NT2/D1 (cell line): ENCODE data around the gene CALB2.

Source experiments
- SUZ12 ChIP-seq: IDR thresholded peaks from 2 replicates; pipeline ENCODE4 v1.6.1; 2011; ENCODE audit not compliant: insufficient read length, insufficient read depth; ENCODE audit errors: extremely low read depth
- ZNF274 ChIP-seq: IDR thresholded peaks from 2 replicates; pipeline ENCODE4 v1.6.1; 2011; ENCODE audit warnings: mild to moderate bottlenecking, low read depth, low read length

DNA sequence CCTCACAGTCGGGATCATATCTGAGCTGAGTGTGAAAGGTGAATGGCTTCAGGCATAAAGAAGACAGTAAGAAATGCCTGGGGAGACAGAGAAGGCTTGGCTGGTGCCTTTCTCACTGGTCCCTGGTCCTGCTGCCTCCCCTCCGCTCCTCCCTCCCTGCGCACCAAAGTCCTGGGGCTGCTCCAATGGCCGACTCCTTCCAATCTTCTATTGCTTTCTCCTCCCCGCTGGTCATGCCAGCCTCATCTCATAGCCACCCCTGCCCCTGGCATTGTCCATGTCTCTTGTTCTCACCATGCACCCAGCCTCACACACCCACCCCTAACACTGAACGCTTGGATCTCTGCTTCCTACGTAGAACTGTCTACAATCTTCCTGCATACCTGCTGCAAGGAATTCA lies 65.3 kb downstream of the CALB2 start:
- TF ChIP-seq ZNF274, result no peak
- TF ChIP-seq SUZ12, result no peak
